ENCODE data around the gene PGAM1.

PGAM1 gene

GRCh38 chr10:97384641-97385040 is 41.4 kb upstream of the PGAM1 start:
- POLR2A ChIA-PET, result no interaction called here
- no peak for TF ChIP-seq CTBP1 (IDR thresholded peaks at IDR 0.05; ENCODE audit: borderline replicate concordance)
- no peak for TF ChIP-seq ZNF384 (IDR thresholded peaks at IDR 0.05)
- no peak for TF ChIP-seq HDGF (IDR thresholded peaks at IDR 0.05; ENCODE audit: borderline replicate concordance)
- no peak for TF ChIP-seq NFRKB (IDR thresholded peaks at IDR 0.05)
- TF ChIP-seq LEF1 (IDR thresholded peaks at IDR 0.05; ENCODE audit: borderline replicate concordance), result no peak
- no peak for TF ChIP-seq TARDBP (IDR thresholded peaks at IDR 0.05)
- no peak for TF ChIP-seq BHLHE40 (IDR thresholded peaks at IDR 0.05; ENCODE audit: borderline replicate concordance)
- TF ChIP-seq SP1 (IDR thresholded peaks at IDR 0.05), result no peak
- TF ChIP-seq SUZ12 (IDR thresholded peaks at IDR 0.05), result no peak
- TF ChIP-seq PKNOX1 (IDR thresholded peaks at IDR 0.05), result no peak
- TF ChIP-seq ELF4 (IDR thresholded peaks at IDR 0.05), result no peak
- TF ChIP-seq ARNT (IDR thresholded peaks at IDR 0.05), result no peak
- no peak for TF ChIP-seq FOXM1 (IDR thresholded peaks at IDR 0.05; ENCODE audit: borderline replicate concordance)
- TF ChIP-seq FOXA1 (IDR thresholded peaks at IDR 0.05), result no peak
- no peak for TF ChIP-seq FOXK2 (IDR thresholded peaks at IDR 0.05)
- CTCF ChIA-PET, result no interaction called here
- no peak for DNase-seq (ENCODE audit: extremely low spot score)

GRCh38 chr10:97385565-97385964 is 40.4 kb upstream of the PGAM1 start:
- TF ChIP-seq ARNT (IDR thresholded peaks at IDR 0.05) (no peak), PKNOX1 (IDR thresholded peaks at IDR 0.05) (no peak), ZNF384 (IDR thresholded peaks at IDR 0.05) (no peak), NFRKB (IDR thresholded peaks at IDR 0.05) (no peak)
- POLR2A ChIA-PET, result no interaction called here
- no peak for DNase-seq (ENCODE audit: extremely low spot score)
- CTCF ChIA-PET, result interaction anchor here (0.6 kb wide), 2 partner anchors 52 to 59 kb away, joined by 4 to 7 read pairs; no protein-coding TSS in a partner anchor

GRCh38 chr10:97388152-97388551 is 37.8 kb upstream of the PGAM1 start:
- CTCF ChIA-PET, result no interaction called here
- TF ChIP-seq SUZ12 (IDR thresholded peaks at IDR 0.05), result no peak
- no peak for TF ChIP-seq BHLHE40 (IDR thresholded peaks at IDR 0.05; ENCODE audit: borderline replicate concordance)
- TF ChIP-seq SP1 (IDR thresholded peaks at IDR 0.05), result no peak
- no peak for TF ChIP-seq TARDBP (IDR thresholded peaks at IDR 0.05)
- TF ChIP-seq CTBP1 (IDR thresholded peaks at IDR 0.05; ENCODE audit: borderline replicate concordance), result no peak
- no peak for TF ChIP-seq LEF1 (IDR thresholded peaks at IDR 0.05; ENCODE audit: borderline replicate concordance)
- TF ChIP-seq PKNOX1 (IDR thresholded peaks at IDR 0.05), result no peak
- no peak for TF ChIP-seq ELF4 (IDR thresholded peaks at IDR 0.05)
- no peak for DNase-seq (ENCODE audit: extremely low spot score)
- POLR2A ChIA-PET, result interaction anchor here (1.1 kb wide), 1 partner anchor 96 kb away, joined by 3 read pairs; no protein-coding TSS in a partner anchor

- DNase-seq (ENCODE audit: extremely low spot score), result no peak
- POLR2A ChIA-PET, result no interaction called here
- TF ChIP-seq PKNOX1 (IDR thresholded peaks at IDR 0.05) (no peak), LEF1 (IDR thresholded peaks at IDR 0.05; ENCODE audit: borderline replicate concordance) (no peak), CTBP1 (IDR thresholded peaks at IDR 0.05; ENCODE audit: borderline replicate concordance) (no peak), NFRKB (IDR thresholded peaks at IDR 0.05) (no peak), L3MBTL2 (conservative IDR thresholded peaks at IDR 0.05) (no peak), FOXK2 (IDR thresholded peaks at IDR 0.05) (no peak), FOXM1 (IDR thresholded peaks at IDR 0.05; ENCODE audit: borderline replicate concordance) (no peak), ELF4 (IDR thresholded peaks at IDR 0.05) (no peak), ZNF384 (IDR thresholded peaks at IDR 0.05) (no peak), ARNT (IDR thresholded peaks at IDR 0.05) (no peak), BHLHE40 (IDR thresholded peaks at IDR 0.05; ENCODE audit: borderline replicate concordance) (no peak), SUZ12 (IDR thresholded peaks at IDR 0.05) (no peak), HDGF (IDR thresholded peaks at IDR 0.05; ENCODE audit: borderline replicate concordance) (no peak), TARDBP (IDR thresholded peaks at IDR 0.05) (no peak)
- CTCF ChIA-PET, result no interaction called here
Observed at GRCh38 chr10:97390091-97390490, 35.9 kb upstream of the PGAM1 start.

GRCh38 chr10:97393034-97393573 is 32.9 kb upstream of the PGAM1 start:
- no peak for DNase-seq (ENCODE audit: extremely low spot score)
- POLR2A ChIA-PET, result no interaction called here
- CTCF ChIA-PET, result no interaction called here
- TF ChIP-seq ZNF384 (IDR thresholded peaks at IDR 0.05) (no peak), CTBP1 (IDR thresholded peaks at IDR 0.05; ENCODE audit: borderline replicate concordance) (no peak), BHLHE40 (IDR thresholded peaks at IDR 0.05; ENCODE audit: borderline replicate concordance) (no peak), HDGF (IDR thresholded peaks at IDR 0.05; ENCODE audit: borderline replicate concordance) (no peak), SUZ12 (IDR thresholded peaks at IDR 0.05) (no peak), SP1 (IDR thresholded peaks at IDR 0.05) (no peak), NFRKB (IDR thresholded peaks at IDR 0.05) (no peak), PKNOX1 (IDR thresholded peaks at IDR 0.05) (no peak), LEF1 (IDR thresholded peaks at IDR 0.05; ENCODE audit: borderline replicate concordance) (no peak), FOXA1 (IDR thresholded peaks at IDR 0.05) (no peak), ELF4 (IDR thresholded peaks at IDR 0.05) (no peak), FOXM1 (IDR thresholded peaks at IDR 0.05; ENCODE audit: borderline replicate concordance) (no peak), ARNT (IDR thresholded peaks at IDR 0.05) (no peak), FOXK2 (IDR thresholded peaks at IDR 0.05) (no peak), TARDBP (IDR thresholded peaks at IDR 0.05) (no peak), L3MBTL2 (conservative IDR thresholded peaks at IDR 0.05) (no peak)
